WTC11 (cell line): ENCODE data around the gene EVI2A. TPM values are rescaled to one million over a fixed set of nuclear protein-coding genes. Genes with fewer than 3 reads are reported as not detected.

Experiments used
- ATAC-seq: fragments of 200-7000 bp; cut with Tn5 transposase; 2 replicates; pipeline ENCODE4 v1.10.0; 2021; ENCODE audit warnings: mild to moderate bottlenecking, moderate library complexity
- CTCF ChIA-PET: fragments of 300-600 bp; sonication (Branson Sonifier 250); formaldehyde crosslinking; loops from one replicate; lab custom pipeline; 2021; ENCODE audit warnings: antibody characterized with exemption; lab: Charles Lee
- POLR2A ChIA-PET: fragments of 350-600 bp; sonication (Branson Sonifier 250); formaldehyde crosslinking; loops from one replicate; lab custom pipeline; 2021; ENCODE audit warnings: antibody characterized with exemption; lab: Charles Lee
- DNase-seq: peaks from one replicate; pipeline ENCODE4 v3.0.0; 2021; ENCODE audit warnings: low spot score
- H3K27ac Mint-ChIP-seq: 2 replicates; pipeline ENCODE4 v1.8.0; 2021; ENCODE audit warnings: mixed read lengths
- H3K27me3 Mint-ChIP-seq: 2 replicates; pipeline ENCODE4 v1.8.0; 2021; ENCODE audit warnings: low read depth, mild to moderate bottlenecking, moderate library complexity, mixed read lengths
- H3K36me3 Mint-ChIP-seq: 2 replicates; pipeline ENCODE4 v1.8.0; 2021; ENCODE audit warnings: mixed read lengths
- H3K4me1 Mint-ChIP-seq: 2 replicates; pipeline ENCODE4 v1.8.0; 2022; ENCODE audit warnings: mixed read lengths
- H3K4me3 Mint-ChIP-seq: 2 replicates; pipeline ENCODE4 v1.8.0; 2021; ENCODE audit warnings: mild to moderate bottlenecking, moderate library complexity, mixed read lengths
- H3K9me3 Mint-ChIP-seq: 2 replicates; pipeline ENCODE4 v1.8.0; 2021; ENCODE audit warnings: mixed read lengths
- EMX1 ChIP-seq: fragments of 250-450 bp; sonication (Bioruptor Pico); IDR thresholded peaks from 2 replicates; pipeline ENCODE4 v1.8.0; 2021; ENCODE audit warnings: mild to moderate bottlenecking
- FOXK1 ChIP-seq: sonication (generic); formaldehyde crosslinking; IDR thresholded peaks from 2 replicates; pipeline ENCODE4 v1.8.0; 2022; ENCODE audit warnings: mild to moderate bottlenecking, moderate library complexity, missing genetic modification reagents
- HMGA2 ChIP-seq: fragments of 250-450 bp; sonication (Bioruptor Pico); IDR thresholded peaks from 2 replicates; pipeline ENCODE4 v1.4.0; 2021; ENCODE audit warnings: mild to moderate bottlenecking, moderate library complexity
- JAZF1 ChIP-seq: fragments of 250-450 bp; sonication (Bioruptor Pico); IDR thresholded peaks from 2 replicates; pipeline ENCODE4 v1.9.0; 2021; ENCODE audit warnings: moderate library complexity, mild to moderate bottlenecking, inconsistent platforms
- MXD4 ChIP-seq: fragments of 250-450 bp; sonication (Bioruptor Pico); IDR thresholded peaks from 2 replicates; pipeline ENCODE4 v1.8.0; 2021; ENCODE audit warnings: mild to moderate bottlenecking, moderate library complexity, borderline replicate concordance
- NFATC4 ChIP-seq: fragments of 250-450 bp; sonication (Bioruptor Pico); IDR thresholded peaks from 2 replicates; pipeline ENCODE4 v1.9.0; 2021; ENCODE audit warnings: mild to moderate bottlenecking
- NFYB ChIP-seq: sonication (generic); formaldehyde crosslinking; conservative IDR thresholded peaks from 2 replicates; pipeline ENCODE4 v1.8.0; 2022; ENCODE audit warnings: low read depth, missing genetic modification reagents
- OVOL2 ChIP-seq: fragments of 250-450 bp; sonication (Bioruptor Pico); IDR thresholded peaks from 2 replicates; pipeline ENCODE4 v1.9.0; 2021; ENCODE audit warnings: mild to moderate bottlenecking, borderline replicate concordance
- PRRX2 ChIP-seq: fragments of 250-450 bp; sonication (Bioruptor Pico); IDR thresholded peaks from 2 replicates; pipeline ENCODE4 v1.8.0; 2021; ENCODE audit warnings: mild to moderate bottlenecking
- SOX15 ChIP-seq: fragments of 250-450 bp; sonication (Bioruptor Pico); IDR thresholded peaks from 2 replicates; pipeline ENCODE4 v1.9.0; 2021; ENCODE audit warnings: mild to moderate bottlenecking
- TEAD1 ChIP-seq: sonication (generic); formaldehyde crosslinking; IDR thresholded peaks from 2 replicates; pipeline ENCODE4 v1.8.0; 2022; ENCODE audit warnings: mild to moderate bottlenecking, missing genetic modification reagents
- TEAD4 ChIP-seq: sonication (generic); formaldehyde crosslinking; IDR thresholded peaks from 2 replicates; pipeline ENCODE4 v1.8.0; 2022; ENCODE audit warnings: mild to moderate bottlenecking, missing genetic modification reagents
- ZNF138 ChIP-seq: sonication (generic); formaldehyde crosslinking; conservative IDR thresholded peaks from 2 replicates; pipeline ENCODE4 v1.8.1; 2022; ENCODE audit warnings: mild to moderate bottlenecking, moderate library complexity, missing genetic modification reagents
- total RNA-seq: library from RNA; stranded (reverse); gene quantifications from 3 replicates; pipeline ENCODE4 v1.2.3, GENCODE V29; 2021
- TF ChIP-seq, protein P1 (sequence below): sonication (generic); formaldehyde crosslinking; IDR thresholded peaks from 2 replicates; pipeline ENCODE4 v1.8.0; 2023; ENCODE audit warnings: missing genetic modification reagents
- TF ChIP-seq, protein P2 (sequence below): sonication (generic); formaldehyde crosslinking; IDR thresholded peaks from 2 replicates; pipeline ENCODE4 v1.8.1; 2023; ENCODE audit warnings: mild to moderate bottlenecking, missing genetic modification reagents
- TF ChIP-seq, protein P3 (sequence below): sonication (generic); formaldehyde crosslinking; IDR thresholded peaks from 2 replicates; pipeline ENCODE4 v1.8.0; 2022; ENCODE audit warnings: missing genetic modification reagents
- TF ChIP-seq, protein P4 (sequence below): sonication (generic); formaldehyde crosslinking; IDR thresholded peaks from 2 replicates; pipeline ENCODE4 v1.8.1; 2023; ENCODE audit warnings: mild to moderate bottlenecking, missing genetic modification reagents
- TF ChIP-seq, protein P5 (sequence below): sonication (generic); formaldehyde crosslinking; IDR thresholded peaks from 2 replicates; pipeline ENCODE4 v1.8.0; 2022; ENCODE audit warnings: mild to moderate bottlenecking, missing genetic modification reagents
- TF ChIP-seq, protein P6 (sequence below): sonication (generic); formaldehyde crosslinking; IDR thresholded peaks from 2 replicates; pipeline ENCODE4 v1.8.1; 2022; ENCODE audit warnings: missing genetic modification reagents, borderline replicate concordance

EVI2A gene
- total RNA-seq, 1 experiment from 2014 or later, result 0.15 TPM

DNA sequence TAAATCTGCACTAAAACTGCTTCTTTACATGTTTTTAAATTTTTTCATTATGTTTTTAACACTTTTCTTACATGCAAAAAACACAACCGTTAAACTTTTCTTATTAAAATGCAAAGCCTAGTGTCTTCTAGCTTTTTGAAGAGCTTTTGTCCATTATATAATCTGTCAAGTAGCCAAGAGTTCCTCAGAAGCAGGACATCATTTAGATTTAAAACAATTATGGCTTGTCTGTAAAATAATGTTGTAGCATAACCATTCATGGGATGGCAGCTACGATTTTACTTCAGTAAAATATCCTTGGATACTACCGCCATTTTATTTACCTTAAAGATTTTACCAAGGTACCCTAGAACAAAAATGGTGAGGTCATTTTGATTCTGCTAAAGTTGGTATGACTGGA lies 27.2 kb downstream of the EVI2A start:
- Mint-ChIP-seq H3K36me3 (no peaks in the 10 kb centered on the region), H3K4me1 (peaks cover 12% of the 10 kb centered on the region), H3K27me3 (no peaks in the 10 kb centered on the region), H3K27ac (no peak overlapping the region), H3K4me3 (no peak overlapping the region), H3K9me3 (no peaks in the 10 kb centered on the region)
- CTCF ChIA-PET, result no interaction called here
- ATAC-seq (no peak), DNase-seq (no peak)
- TF ChIP-seq EMX1, result no peak
- TF ChIP-seq NFYB (CRISPR knock-in tag), result no peak
- TF ChIP-seq, protein P1, sequence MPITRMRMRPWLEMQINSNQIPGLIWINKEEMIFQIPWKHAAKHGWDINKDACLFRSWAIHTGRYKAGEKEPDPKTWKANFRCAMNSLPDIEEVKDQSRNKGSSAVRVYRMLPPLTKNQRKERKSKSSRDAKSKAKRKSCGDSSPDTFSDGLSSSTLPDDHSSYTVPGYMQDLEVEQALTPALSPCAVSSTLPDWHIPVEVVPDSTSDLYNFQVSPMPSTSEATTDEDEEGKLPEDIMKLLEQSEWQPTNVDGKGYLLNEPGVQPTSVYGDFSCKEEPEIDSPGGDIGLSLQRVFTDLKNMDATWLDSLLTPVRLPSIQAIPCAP (CRISPR knock-in tag), result no peak
- TF ChIP-seq NFATC4 (CRISPR knock-in tag), result no peak
- TF ChIP-seq, protein P2, sequence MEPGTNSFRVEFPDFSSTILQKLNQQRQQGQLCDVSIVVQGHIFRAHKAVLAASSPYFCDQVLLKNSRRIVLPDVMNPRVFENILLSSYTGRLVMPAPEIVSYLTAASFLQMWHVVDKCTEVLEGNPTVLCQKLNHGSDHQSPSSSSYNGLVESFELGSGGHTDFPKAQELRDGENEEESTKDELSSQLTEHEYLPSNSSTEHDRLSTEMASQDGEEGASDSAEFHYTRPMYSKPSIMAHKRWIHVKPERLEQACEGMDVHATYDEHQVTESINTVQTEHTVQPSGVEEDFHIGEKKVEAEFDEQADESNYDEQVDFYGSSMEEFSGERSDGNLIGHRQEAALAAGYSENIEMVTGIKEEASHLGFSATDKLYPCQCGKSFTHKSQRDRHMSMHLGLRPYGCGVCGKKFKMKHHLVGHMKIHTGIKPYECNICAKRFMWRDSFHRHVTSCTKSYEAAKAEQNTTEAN (CRISPR knock-in tag), result no peak
- no peak for TF ChIP-seq MXD4 (CRISPR knock-in tag)
- no peak for TF ChIP-seq PRRX2 (CRISPR knock-in tag)
- no peak for TF ChIP-seq TEAD1 (CRISPR knock-in tag)
- TF ChIP-seq JAZF1 (CRISPR knock-in tag), result no peak
- no peak for TF ChIP-seq SOX15 (CRISPR knock-in tag)
- no peak for TF ChIP-seq ZNF138
- TF ChIP-seq FOXK1 (CRISPR knock-in tag), result no peak
- TF ChIP-seq, protein P3, sequence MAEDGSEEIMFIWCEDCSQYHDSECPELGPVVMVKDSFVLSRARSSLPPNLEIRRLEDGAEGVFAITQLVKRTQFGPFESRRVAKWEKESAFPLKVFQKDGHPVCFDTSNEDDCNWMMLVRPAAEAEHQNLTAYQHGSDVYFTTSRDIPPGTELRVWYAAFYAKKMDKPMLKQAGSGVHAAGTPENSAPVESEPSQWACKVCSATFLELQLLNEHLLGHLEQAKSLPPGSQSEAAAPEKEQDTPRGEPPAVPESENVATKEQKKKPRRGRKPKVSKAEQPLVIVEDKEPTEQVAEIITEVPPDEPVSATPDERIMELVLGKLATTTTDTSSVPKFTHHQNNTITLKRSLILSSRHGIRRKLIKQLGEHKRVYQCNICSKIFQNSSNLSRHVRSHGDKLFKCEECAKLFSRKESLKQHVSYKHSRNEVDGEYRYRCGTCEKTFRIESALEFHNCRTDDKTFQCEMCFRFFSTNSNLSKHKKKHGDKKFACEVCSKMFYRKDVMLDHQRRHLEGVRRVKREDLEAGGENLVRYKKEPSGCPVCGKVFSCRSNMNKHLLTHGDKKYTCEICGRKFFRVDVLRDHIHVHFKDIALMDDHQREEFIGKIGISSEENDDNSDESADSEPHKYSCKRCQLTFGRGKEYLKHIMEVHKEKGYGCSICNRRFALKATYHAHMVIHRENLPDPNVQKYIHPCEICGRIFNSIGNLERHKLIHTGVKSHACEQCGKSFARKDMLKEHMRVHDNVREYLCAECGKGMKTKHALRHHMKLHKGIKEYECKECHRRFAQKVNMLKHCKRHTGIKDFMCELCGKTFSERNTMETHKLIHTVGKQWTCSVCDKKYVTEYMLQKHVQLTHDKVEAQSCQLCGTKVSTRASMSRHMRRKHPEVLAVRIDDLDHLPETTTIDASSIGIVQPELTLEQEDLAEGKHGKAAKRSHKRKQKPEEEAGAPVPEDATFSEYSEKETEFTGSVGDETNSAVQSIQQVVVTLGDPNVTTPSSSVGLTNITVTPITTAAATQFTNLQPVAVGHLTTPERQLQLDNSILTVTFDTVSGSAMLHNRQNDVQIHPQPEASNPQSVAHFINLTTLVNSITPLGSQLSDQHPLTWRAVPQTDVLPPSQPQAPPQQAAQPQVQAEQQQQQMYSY, result no peak
- POLR2A ChIA-PET, result no interaction called here

DNA sequence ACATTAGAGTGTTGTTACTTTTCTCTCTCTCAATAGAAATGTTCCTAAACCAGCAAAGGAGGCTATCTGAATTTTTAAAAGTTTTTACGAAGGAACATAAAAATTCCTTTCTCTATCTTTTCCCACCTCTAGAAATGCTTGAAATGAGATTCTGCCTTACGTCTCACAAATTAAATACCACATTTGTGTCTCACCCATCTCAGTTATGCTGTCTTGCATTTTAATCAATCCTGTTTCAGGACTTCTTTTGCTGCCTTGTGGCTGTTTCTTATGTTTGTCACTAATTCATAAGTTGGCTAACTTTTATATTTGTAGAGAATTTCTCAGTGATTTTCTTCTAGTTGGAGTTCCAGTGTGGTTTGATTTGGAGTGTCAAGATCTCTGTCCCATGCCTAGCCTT lies 27.8 kb downstream of the EVI2A start:
- Mint-ChIP-seq H3K4me3 (no peak overlapping the region), H3K9me3 (no peaks in the 10 kb centered on the region), H3K27ac (peak overlapping the region; percentile 17; the same call in 1 of the 2 replicates), H3K27me3 (no peaks in the 10 kb centered on the region), H3K4me1 (peaks cover 12% of the 10 kb centered on the region), H3K36me3 (no peaks in the 10 kb centered on the region)
- ChIA-PET POLR2A (no interaction called here), CTCF (no interaction called here)
- no peak for ATAC-seq
- TF ChIP-seq HMGA2 (CRISPR knock-in tag) (no peak), TEAD4 (CRISPR knock-in tag) (no peak), TEAD1 (CRISPR knock-in tag) (no peak), OVOL2 (CRISPR knock-in tag) (no peak)
- TF ChIP-seq, protein P4, sequence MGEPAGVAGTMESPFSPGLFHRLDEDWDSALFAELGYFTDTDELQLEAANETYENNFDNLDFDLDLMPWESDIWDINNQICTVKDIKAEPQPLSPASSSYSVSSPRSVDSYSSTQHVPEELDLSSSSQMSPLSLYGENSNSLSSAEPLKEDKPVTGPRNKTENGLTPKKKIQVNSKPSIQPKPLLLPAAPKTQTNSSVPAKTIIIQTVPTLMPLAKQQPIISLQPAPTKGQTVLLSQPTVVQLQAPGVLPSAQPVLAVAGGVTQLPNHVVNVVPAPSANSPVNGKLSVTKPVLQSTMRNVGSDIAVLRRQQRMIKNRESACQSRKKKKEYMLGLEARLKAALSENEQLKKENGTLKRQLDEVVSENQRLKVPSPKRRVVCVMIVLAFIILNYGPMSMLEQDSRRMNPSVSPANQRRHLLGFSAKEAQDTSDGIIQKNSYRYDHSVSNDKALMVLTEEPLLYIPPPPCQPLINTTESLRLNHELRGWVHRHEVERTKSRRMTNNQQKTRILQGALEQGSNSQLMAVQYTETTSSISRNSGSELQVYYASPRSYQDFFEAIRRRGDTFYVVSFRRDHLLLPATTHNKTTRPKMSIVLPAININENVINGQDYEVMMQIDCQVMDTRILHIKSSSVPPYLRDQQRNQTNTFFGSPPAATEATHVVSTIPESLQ (CRISPR knock-in tag), result no peak
- TF ChIP-seq, protein P5, sequence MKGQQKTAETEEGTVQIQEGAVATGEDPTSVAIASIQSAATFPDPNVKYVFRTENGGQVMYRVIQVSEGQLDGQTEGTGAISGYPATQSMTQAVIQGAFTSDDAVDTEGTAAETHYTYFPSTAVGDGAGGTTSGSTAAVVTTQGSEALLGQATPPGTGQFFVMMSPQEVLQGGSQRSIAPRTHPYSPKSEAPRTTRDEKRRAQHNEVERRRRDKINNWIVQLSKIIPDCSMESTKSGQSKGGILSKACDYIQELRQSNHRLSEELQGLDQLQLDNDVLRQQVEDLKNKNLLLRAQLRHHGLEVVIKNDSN, result no peak
- TF ChIP-seq, protein P6, sequence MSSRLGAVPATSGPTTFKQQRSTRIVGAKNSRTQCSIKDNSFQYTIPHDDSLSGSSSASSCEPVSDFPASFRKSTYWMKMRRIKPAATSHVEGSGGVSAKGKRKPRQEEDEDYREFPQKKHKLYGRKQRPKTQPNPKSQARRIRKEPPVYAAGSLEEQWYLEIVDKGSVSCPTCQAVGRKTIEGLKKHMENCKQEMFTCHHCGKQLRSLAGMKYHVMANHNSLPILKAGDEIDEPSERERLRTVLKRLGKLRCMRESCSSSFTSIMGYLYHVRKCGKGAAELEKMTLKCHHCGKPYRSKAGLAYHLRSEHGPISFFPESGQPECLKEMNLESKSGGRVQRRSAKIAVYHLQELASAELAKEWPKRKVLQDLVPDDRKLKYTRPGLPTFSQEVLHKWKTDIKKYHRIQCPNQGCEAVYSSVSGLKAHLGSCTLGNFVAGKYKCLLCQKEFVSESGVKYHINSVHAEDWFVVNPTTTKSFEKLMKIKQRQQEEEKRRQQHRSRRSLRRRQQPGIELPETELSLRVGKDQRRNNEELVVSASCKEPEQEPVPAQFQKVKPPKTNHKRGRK (CRISPR knock-in tag), result no peak
- DNase-seq, result no peak
